Spleen (tissue), 7 donors: ENCODE results near the gene PTP4A2.
"Not testable (repeated sequence)": the region's sequence is repeated elsewhere in the genome, so short reads cannot be mapped to it uniquely, and the experiment has no call there.

Source experiments
- CTCF ChIP-seq, 11 experiments: fragments of 200-600 bp in 7 of 11; fragments of 450-650 bp in 4 of 11; sonication (generic) in 4 of 11; IDR thresholded peaks in 8 of 11; conservative IDR thresholded peaks in 3 of 11; 1 replicate in 7 of 11; 2 replicates in 4 of 11; pipeline versions ENCODE4 v1.4.0 to v1.8.0; 2016 to 2021; ENCODE audit warnings: antibody characterized with exemption in 11 of 11, inconsistent platforms in 4 of 11, mild to moderate bottlenecking in 1 of 11
- POLR2A ChIP-seq, 3 donors: fragments of 450-650 bp; IDR thresholded peaks; one replicate each; pipeline ENCODE4 v1.5.1; 2017; ENCODE audit warnings: antibody characterized with exemption in 3 of 3, mild to moderate bottlenecking in 1 of 3
- POLR2AphosphoS5 ChIP-seq, 3 donors: sonication (generic); formaldehyde crosslinking; IDR thresholded peaks; one replicate each; pipeline ENCODE4 v1.5.1; 2017; ENCODE audit warnings: antibody characterized with exemption in 3 of 3
- donor health status: DM: no; HTN: no; CAD: no; lungs with moderate emphysema.
- donor health status: DM: no; HTN: no; CAD: no.
- donor health status: DM: no; HTN: no; CAD: no.

DNA sequence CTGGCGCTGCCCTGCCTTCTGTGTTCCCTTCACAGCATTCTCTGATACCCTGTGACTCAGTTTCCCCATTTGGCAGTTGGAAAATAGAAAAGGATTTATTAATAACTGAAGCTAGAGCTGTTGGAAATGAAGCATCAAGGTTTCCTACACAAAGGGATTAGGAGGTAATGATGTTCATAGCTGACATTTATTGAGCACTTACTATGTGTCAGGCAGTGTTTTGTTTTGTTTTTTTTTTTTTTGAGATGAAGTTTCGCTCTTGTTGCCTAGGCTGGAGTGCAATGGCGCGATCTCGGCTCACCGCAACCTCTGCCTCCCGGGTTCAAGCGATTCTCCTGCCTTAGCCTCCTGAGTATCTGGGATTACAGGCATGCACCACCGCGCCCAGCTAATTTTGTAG lies 7.5 kb upstream of the PTP4A2 start:
- TF ChIP-seq CTCF (IDR thresholded peaks at IDR 0.05 in 8 of 11, conservative IDR thresholded peaks at IDR 0.05 in 3 of 11); POLR2A (IDR thresholded peaks at IDR 0.05); POLR2AphosphoS5 (IDR thresholded peaks at IDR 0.05): not testable (repeated sequence)
